Measurements from ENCODE around the gene CEP89.
A peak's percentile ranks its signal among the peaks of the same experiment; 100 is the strongest.
"Not testable (repeated sequence)": the region's sequence is repeated elsewhere in the genome, so short reads cannot be mapped to it uniquely, and the experiment has no call there.

CEP89 gene

DNA sequence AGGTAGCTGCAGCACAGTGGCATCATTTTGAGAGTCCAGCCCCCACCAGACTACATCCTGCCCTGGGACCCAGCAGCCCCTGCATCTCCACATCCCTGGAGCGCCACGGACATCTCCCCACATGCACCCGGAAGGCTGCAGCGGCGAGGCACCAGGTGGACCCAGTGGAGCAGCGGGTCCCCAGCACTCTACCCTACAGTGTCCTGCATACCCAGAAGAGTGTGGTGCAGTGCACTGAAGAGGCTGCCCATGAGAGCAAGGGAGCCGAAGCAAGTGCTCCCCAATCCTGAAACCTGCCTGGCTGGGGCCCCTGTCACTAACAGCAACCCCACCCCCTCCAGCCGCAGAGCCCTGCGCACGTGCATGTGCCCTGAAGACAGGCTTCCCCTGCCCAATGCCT, 80.9 kb downstream of the CEP89 start:
- DNase-seq: no peak

DNA sequence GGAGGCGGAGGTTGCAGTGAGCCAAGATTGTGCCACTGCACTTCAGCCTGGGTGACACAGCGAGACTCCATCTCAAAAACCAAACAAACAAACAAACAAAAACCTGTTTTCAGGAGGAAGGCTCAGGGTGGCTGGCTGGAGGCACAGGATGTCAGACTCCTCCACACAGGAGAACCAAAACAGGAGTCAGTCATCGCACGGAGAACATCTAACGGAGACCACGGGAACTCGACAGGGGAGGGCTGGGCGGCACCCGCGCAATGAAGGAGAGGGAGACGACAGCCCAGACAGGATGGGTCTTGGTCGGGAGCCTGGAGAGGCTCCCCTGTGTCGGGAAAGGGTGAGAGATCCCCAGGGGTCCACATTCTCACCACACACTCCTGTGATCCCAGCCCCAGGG, 81.4 kb downstream of the CEP89 start:
- DNase-seq: no peak

DNA sequence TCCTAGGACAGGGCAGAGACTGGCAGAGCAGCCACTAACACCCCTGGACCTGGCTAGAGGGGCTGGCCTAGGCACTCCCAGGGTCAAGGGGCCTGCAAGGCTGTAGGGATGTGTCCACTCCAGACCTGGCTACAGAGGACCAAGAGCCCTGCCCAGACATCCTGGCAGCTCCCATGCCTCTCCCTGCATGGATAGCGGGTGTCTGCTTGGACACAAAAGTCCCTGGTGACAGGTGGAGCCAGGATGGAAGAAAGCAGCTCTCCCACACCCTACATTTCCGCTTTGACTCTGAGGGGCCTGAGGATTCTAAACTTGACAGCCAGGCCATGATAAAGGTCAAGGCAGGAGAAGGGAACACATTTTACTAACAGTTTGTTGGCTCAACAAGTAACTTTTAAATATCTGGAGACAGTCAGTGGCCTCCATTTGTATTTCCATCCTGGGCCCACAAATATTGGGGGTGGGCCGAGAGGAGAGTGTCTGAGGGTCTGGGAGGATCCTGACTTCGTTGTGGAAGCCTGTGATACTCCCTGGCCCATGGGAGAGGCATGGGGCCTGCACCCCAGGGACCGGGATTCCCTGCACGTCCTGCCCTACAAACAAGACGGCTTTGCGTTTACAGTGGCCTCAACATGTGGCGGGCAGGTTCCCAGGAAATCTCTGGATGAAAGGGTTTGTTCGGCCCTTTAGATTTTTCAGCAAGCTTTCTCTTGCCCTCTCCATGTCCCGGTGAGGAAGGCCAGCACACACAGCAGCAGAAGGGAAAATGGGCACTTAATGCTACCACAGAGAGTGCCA, 82.4 kb downstream of the CEP89 start:
- no peak for DNase-seq

- DNase-seq: no peak
Observed at GRCh38 chr19:32887572-32888215, 84.1 kb downstream of the CEP89 start.

DNA sequence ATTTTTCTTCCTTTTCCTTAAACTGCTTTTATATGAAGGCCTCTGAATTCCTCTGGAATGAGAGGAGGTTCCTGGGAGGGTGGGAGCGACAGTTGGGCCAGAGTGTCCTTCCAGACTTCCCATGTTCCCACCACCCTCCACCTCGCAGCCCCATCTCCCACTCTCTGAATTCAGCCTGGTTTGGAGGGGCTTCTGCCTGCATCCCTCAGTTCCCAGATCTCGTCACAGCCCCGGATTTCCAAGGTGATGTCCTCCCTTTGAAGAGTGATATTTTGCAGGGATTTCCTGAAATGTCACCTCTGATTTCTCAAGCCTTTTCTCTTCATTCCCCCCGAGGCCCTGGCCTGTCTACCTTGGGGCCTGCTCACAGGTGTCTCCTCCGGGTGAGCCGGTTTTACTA, 85.5 kb downstream of the CEP89 start:
- no peak for DNase-seq

- DNase-seq: not testable (repeated sequence)
Observed at GRCh38 chr19:32885255-32885654, 86.5 kb downstream of the CEP89 start.

- DNase-seq: peak; percentile 33
Observed at GRCh38 chr19:32881766-32882165, 90.0 kb downstream of the CEP89 start.

DNA sequence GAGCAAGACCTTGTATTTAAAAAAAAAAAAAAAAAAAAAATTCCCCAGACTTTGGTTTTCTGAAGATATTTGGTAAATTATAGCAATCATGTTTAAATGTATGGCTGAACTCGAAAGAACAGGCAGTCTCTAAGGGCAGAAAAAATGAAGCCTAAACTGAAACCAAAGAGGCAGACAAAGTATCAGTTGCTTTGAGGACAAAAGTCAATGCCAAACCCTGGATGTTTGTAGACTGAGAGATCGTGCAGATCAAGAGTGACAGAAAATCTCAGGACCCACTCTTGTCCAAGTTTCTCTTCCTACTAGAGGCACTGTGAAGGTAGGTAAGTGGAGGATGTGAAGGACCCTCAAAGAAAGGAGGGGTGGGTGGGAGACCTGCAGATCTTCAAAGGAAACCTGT, 91.1 kb downstream of the CEP89 start:
- DNase-seq: no peak

GRCh38 chr19:32879741-32880140, 92.0 kb downstream of the CEP89 start:
- DNase-seq: no peak

DNA sequence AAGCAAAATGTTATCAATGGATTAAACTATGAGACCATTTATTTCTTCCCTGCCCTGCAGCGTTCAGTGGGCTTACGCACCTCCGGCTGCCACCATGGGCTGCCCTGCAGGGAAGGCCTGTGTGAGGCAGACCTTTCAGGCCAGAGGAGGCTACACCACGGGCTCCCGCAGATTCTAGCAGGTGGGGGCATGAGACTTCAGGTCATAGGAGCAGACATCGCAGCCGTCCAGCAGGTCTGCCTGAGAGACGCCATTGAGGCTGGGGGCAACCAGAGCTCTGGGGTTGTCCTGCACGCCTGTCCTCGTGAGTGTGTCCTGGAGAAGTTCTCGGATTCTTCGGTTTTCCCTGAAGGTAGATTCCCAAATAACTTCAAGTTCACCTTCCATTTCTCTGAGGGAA, 92.8 kb downstream of the CEP89 start:
- DNase-seq: no peak

DNA sequence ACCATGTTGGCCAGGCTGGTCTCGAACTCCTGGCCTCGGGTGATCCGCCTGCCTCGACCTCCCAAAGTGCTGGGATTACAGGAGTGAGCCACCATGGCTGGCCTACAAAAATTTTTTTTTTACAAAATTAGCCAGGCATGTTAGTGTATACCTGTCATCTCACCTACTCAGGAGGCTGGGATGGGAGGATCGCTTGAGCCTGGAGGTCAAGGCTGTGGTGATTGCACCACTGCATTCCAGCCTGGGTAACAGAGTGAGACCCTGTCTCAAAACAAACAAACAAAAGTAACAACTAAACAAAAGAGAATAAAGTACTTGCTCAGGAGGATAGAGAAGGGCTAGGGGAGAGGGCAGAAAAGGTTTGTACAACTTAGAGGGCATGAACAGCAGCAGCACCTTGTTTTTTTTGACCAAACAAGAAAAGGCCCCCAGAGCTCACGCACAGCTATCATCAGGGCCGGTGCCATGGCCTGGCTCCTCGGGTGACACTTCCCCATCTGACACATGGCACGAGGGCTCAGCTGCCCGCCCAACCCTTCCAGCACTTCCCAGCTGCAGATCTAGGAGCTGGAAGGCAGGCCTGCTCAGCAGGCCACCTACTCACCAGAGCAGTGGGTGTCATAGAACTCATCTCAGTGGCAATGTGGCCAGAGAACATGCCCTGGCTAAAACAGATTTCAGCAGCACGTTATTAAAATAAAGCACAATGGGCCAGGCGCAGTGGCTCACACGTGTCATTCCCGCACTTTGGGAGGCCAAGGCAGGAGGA, 93.6 kb downstream of the CEP89 start:
- DNase-seq: no peak

DNA sequence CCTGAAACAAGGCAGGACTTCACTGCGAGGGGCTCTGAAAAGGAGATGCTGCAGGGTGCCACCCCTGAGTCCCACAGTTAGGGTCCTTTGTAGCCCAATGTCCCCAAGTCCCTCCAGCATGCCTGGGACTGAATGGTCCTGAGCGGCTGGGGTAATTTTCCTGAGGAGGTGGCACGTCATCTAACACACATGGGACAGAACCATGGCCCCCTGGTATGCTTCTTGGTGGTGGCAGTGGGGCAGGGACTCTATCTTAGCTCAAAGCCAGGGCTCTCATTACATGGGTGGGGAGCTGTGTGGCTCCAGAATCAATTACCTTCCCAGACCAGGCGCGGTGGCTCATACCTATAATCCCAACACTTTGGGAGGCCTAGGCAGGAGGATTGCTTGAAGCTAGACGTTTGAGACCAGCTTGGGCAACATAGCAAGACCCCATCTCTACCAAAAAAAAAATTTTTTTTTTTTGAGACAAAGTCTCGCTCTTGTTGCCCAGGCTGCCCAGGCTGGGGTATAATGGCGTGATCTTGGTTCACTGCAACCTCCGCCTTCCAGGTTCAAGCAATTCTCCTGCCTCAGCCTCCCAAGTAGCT, 94.3 kb downstream of the CEP89 start:
- no peak for DNase-seq

GRCh38 chr19:32876919-32877285, 94.9 kb downstream of the CEP89 start:
- no peak for DNase-seq

DNA sequence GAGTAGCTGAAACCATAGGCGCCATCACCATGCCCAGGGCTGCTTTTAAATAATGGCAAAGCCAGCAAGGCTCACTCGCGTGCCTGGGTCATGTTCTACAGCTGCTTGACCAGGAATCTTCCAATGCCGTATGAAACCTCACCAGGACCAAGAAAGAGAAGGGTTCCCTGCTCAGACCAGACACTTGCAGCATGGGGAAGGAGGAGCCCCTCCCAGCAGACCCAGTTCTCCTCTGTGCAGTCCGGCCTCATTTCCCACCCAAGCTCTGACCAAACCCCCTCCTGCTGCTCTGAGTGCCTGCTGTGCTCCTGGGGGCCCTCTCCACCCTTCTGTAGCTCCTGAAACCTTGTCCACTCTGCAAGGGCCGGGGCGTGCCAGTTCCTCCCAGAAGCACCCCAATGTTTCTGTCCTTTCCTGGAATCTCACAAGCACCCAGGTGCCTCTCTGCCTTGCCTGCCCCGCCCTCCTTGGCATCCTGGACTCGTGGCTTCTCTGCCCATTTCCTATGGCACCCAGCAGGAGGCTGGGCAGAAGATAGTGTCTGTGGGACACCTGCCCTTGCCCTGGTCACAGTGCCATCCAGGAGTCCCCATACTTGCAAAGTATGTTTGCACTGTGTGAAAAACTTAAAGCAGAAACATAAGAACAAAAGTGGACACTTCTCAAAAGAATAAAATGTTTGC, 95.4 kb downstream of the CEP89 start:
- DNase-seq: no peak

GRCh38 chr19:32875428-32875827, 96.3 kb downstream of the CEP89 start:
- DNase-seq: no peak

- no peak for DNase-seq
Observed at GRCh38 chr19:32874605-32875004, 97.2 kb downstream of the CEP89 start.

GRCh38 chr19:32873247-32873959, 98.4 kb downstream of the CEP89 start:
- DNase-seq: no peak

- DNase-seq: no peak
Observed at GRCh38 chr19:32872391-32872790, 99.4 kb downstream of the CEP89 start.

- no peak for DNase-seq
Observed at GRCh38 chr19:32870981-32871451, 100.7 kb downstream of the CEP89 start.

DNA sequence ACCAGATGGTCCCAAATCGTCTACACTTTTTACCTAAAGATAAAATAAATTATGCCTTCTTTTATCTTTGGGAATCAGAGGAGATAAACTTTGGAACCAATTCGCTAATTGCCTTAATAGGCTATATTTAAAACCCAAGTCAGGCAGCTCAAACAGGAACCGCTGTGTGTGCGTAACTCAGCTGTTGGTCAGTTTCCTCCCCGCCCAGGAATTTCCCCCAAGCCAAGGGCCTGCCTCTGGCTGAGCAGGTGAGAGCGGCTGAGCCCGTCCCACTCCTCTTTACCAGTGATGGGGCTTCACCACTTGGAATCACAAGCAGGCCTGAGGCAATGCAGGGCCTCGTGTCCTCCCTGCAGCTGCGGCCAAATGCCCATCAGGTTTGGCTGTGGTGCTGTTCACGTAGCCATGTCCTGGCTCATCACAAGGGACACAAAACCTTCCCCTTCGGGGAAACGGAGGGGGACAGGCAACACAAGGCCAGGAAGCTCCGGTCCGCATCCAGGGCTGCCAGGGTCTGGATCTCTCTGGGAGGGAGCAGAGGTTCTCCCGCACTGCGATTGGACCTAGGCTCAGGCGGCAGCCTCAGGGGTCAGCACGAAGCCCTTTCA, 101.7 kb downstream of the CEP89 start:
- DNase-seq: peak; percentile 72

DNA sequence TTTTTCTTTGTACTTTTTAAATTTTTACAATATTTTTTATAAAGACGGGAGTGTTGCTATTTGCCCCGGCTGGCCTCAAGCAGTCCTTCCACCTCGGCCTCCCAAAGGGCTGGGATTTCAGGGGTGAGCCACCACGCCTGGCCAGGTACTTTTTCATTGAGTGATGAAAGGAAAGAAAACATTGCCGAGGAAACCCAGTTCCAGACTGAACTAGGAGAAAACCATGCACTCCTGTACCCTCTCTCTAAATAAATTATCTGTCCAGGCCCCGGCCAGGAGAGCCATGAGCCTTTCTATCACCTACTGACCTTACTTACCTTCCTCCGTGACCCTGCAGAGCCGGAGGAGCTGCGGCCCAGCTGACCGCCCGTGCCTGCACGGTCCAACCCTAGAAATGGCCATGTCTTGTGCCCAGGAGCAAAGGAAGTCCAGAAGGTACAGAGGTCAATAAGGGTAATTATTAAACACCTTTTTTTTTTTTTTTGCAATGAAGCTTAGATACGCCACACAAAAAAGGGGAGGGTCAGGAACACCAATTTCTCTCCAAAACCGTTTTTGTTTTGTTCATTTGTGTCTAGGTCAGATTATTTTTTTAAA, 102.3 kb downstream of the CEP89 start, which contains the start of gene SLC7A9:
SLC7A9 (minus strand) TSS at position 399 of the 597 bp plus-strand sequence. CDS start 1,233 bp downstream, outside the sequence.
- DNase-seq: peak; percentile 32
